ENCODE measurements around the gene ALOX15B.

The ALOX15B gene

DNA sequence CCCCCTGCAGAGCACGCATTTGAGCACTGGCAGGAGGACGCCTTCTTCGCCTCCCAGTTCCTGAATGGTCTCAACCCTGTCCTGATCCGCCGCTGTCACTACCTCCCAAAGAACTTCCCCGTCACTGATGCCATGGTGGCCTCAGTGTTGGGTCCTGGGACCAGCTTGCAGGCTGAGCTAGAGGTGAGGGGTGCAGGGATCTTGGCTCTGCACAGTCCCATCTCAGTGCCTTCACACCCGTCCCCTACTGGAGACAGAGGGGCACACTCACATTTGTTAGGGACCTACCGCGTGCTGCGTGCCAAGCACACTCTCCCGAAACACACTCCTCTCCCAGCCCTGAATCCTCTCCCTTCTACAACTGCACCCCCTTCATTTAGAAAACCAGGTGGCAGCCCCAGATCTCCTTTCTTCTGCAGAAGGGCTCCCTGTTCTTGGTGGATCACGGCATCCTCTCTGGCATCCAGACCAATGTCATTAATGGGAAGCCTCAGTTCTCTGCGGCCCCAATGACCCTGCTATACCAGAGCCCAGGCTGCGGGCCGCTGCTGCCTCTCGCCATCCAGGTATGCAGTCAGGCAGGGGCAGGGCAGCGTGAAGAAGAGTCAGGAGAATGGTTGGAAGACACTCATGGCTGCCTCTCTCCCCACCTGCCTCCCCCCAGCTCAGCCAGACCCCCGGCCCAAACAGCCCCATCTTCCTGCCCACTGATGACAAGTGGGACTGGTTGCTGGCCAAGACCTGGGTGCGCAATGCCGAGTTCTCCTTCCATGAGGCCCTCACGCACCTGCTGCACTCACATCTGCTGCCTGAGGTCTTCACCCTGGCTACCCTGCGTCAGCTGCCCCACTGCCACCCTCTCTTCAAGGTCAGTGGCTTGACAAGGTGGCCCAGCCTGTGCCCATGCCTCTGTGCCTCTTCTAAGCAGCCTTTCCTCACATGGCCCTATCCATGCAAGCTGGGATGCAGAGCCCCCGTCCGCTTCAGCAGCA lies 6.3 kb downstream of the ALOX15B start:
- H3F3A ChIP-seq (ENCODE audit: low read depth) = no peaks in the 10 kb centered on the region
- H3K9me3 ChIP-seq (ENCODE audit: insufficient read depth, low read depth, low read length) = no peaks in the 10 kb centered on the region
- no peaks in the 10 kb centered on the region for H3K27me3 ChIP-seq (ENCODE audit: insufficient read depth, low read length, poor library complexity, severe bottlenecking)
- H3K4me3 ChIP-seq (ENCODE audit: low read length, poor library complexity, severe bottlenecking) = no peak overlapping the region
- no peak overlapping the region for H2AFZ ChIP-seq (ENCODE audit: low read length)
- H3K9me2 ChIP-seq (replicated peaks; ENCODE audit: low read depth, low read length) = no peaks in the 10 kb centered on the region
- H3K4me2 ChIP-seq (ENCODE audit: low read depth, low read length, poor library complexity, severe bottlenecking) = no peak overlapping the region
- H4K20me1 ChIP-seq (ENCODE audit: insufficient read depth, low read length, poor library complexity, severe bottlenecking) = no peaks in the 10 kb centered on the region
- peaks cover 5% of the 10 kb centered on the region for H3K4me1 ChIP-seq (ENCODE audit: insufficient read depth, low read length, poor library complexity, severe bottlenecking)
- H3K9ac ChIP-seq (ENCODE audit: low read depth, low read length, poor library complexity, severe bottlenecking) = no peak overlapping the region
- TF ChIP-seq, protein P1, sequence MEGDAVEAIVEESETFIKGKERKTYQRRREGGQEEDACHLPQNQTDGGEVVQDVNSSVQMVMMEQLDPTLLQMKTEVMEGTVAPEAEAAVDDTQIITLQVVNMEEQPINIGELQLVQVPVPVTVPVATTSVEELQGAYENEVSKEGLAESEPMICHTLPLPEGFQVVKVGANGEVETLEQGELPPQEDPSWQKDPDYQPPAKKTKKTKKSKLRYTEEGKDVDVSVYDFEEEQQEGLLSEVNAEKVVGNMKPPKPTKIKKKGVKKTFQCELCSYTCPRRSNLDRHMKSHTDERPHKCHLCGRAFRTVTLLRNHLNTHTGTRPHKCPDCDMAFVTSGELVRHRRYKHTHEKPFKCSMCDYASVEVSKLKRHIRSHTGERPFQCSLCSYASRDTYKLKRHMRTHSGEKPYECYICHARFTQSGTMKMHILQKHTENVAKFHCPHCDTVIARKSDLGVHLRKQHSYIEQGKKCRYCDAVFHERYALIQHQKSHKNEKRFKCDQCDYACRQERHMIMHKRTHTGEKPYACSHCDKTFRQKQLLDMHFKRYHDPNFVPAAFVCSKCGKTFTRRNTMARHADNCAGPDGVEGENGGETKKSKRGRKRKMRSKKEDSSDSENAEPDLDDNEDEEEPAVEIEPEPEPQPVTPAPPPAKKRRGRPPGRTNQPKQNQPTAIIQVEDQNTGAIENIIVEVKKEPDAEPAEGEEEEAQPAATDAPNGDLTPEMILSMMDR (conservative IDR thresholded peaks at IDR 0.05; ENCODE audit: low read length) = no peak
- TF ChIP-seq EZH2phosphoT487 (IDR thresholded peaks at IDR 0.05; ENCODE audit: borderline replicate concordance) = no peak
- no peaks in the 10 kb centered on the region for H3K79me2 ChIP-seq (ENCODE audit: insufficient read depth, low read length)
- H3K36me3 ChIP-seq (ENCODE audit: insufficient read depth, low read length) = no peaks in the 10 kb centered on the region

- H2AFZ ChIP-seq (ENCODE audit: low read length) = no peak overlapping the region
- no peaks in the 10 kb centered on the region for H3F3A ChIP-seq (ENCODE audit: low read depth)
- no peak overlapping the region for H3K4me2 ChIP-seq (ENCODE audit: low read depth, low read length, poor library complexity, severe bottlenecking)
- no peaks in the 10 kb centered on the region for H3K36me3 ChIP-seq (ENCODE audit: insufficient read depth, low read length)
- H3K27me3 ChIP-seq (ENCODE audit: insufficient read depth, low read length, poor library complexity, severe bottlenecking) = no peaks in the 10 kb centered on the region
- H3K79me2 ChIP-seq (ENCODE audit: insufficient read depth, low read length) = no peaks in the 10 kb centered on the region
- H3K9me3 ChIP-seq (ENCODE audit: insufficient read depth, low read depth, low read length) = no peaks in the 10 kb centered on the region
- no peak overlapping the region for H3K9ac ChIP-seq (ENCODE audit: low read depth, low read length, poor library complexity, severe bottlenecking)
- H4K20me1 ChIP-seq (ENCODE audit: insufficient read depth, low read length, poor library complexity, severe bottlenecking) = no peaks in the 10 kb centered on the region
- no peak overlapping the region for H3K4me3 ChIP-seq (ENCODE audit: low read length, poor library complexity, severe bottlenecking)
- no peaks in the 10 kb centered on the region for H3K4me1 ChIP-seq (ENCODE audit: insufficient read depth, low read length, poor library complexity, severe bottlenecking)
- H3K9me2 ChIP-seq (replicated peaks; ENCODE audit: low read depth, low read length) = no peaks in the 10 kb centered on the region
- no peak for TF ChIP-seq EZH2phosphoT487 (IDR thresholded peaks at IDR 0.05; ENCODE audit: borderline replicate concordance)
- TF ChIP-seq, protein P1 (conservative IDR thresholded peaks at IDR 0.05; ENCODE audit: low read length) = no peak
Measured at GRCh38 chr17:8046306-8046928, 7.6 kb downstream of the ALOX15B start.

- Histone ChIP-seq H2AFZ (ENCODE audit: low read length) (no peak overlapping the region), H3K27me3 (ENCODE audit: insufficient read depth, low read length, poor library complexity, severe bottlenecking) (no peaks in the 10 kb centered on the region)
Measured at GRCh38 chr17:8046929-8047768, 8.3 kb downstream of the ALOX15B start.

More at GRCh38 chr17:8046929-8047768, 8.3 kb downstream of the ALOX15B start:
- no peak overlapping the region for H3K4me3 ChIP-seq (ENCODE audit: low read length, poor library complexity, severe bottlenecking)
- no peak overlapping the region for H3K9ac ChIP-seq (ENCODE audit: low read depth, low read length, poor library complexity, severe bottlenecking)
- H3K9me2 ChIP-seq (replicated peaks; ENCODE audit: low read depth, low read length) = no peaks in the 10 kb centered on the region
- no peaks in the 10 kb centered on the region for H3K9me3 ChIP-seq (ENCODE audit: insufficient read depth, low read depth, low read length)
- no peaks in the 10 kb centered on the region for H3F3A ChIP-seq (ENCODE audit: low read depth)
- H3K36me3 ChIP-seq (ENCODE audit: insufficient read depth, low read length) = no peaks in the 10 kb centered on the region
- no peak for TF ChIP-seq EZH2phosphoT487 (IDR thresholded peaks at IDR 0.05; ENCODE audit: borderline replicate concordance)
- TF ChIP-seq, protein P1 (conservative IDR thresholded peaks at IDR 0.05; ENCODE audit: low read length) = no peak
- no peaks in the 10 kb centered on the region for H3K79me2 ChIP-seq (ENCODE audit: insufficient read depth, low read length)
- no peaks in the 10 kb centered on the region for H4K20me1 ChIP-seq (ENCODE audit: insufficient read depth, low read length, poor library complexity, severe bottlenecking)
- no peaks in the 10 kb centered on the region for H3K4me1 ChIP-seq (ENCODE audit: insufficient read depth, low read length, poor library complexity, severe bottlenecking)
- no peak overlapping the region for H3K4me2 ChIP-seq (ENCODE audit: low read depth, low read length, poor library complexity, severe bottlenecking)

Data from Loucy (cell line).